ENCODE results near the gene NME7.
A peak's percentile ranks its signal among the peaks of the same experiment; 100 is the strongest.
"Not testable (repeated sequence)": the region's sequence is repeated elsewhere in the genome, so short reads cannot be mapped to it uniquely, and the experiment has no call there.

NME7 gene, protein sequence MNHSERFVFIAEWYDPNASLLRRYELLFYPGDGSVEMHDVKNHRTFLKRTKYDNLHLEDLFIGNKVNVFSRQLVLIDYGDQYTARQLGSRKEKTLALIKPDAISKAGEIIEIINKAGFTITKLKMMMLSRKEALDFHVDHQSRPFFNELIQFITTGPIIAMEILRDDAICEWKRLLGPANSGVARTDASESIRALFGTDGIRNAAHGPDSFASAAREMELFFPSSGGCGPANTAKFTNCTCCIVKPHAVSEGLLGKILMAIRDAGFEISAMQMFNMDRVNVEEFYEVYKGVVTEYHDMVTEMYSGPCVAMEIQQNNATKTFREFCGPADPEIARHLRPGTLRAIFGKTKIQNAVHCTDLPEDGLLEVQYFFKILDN

DNA sequence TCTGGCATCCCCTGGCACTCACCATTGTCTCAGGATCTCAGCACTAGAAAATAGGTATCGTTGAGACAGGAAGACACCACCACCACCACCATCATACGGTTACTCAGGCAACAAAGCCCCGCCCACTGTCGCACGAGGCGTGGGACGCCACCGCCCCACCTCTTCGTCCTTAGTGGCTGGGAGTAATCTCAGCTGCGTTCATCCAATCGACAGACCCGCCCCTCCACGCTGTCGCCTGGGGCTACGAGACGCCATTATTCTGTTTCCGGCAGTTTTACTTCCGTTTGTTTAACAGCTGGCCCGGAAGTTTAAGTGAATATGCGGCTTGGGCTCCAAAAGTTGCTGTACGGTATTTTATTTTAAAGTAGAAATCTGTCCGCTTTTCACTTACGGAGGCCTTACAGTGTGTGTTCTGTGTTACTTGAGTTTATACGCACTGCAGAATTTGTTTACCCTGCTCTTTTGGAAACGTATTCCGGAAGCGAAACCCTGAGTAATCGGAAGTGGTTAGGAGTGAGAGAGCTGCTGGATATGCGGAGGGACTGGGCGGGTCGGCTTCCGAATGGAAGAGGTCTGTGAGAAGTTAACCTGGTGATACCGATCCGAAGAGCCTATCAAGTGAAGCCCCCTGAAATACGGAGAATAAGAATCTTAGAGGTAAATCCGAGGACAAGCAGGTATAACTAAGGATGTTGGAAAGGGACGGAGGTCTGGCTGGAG is at the start of gene NME7, which contains the start of gene BLZF1:
Gene NME7, minus strand, starts transcription at position 112 of the 720 bp plus-strand sequence. Its CDS starts 87 bp downstream, at position 25.
Gene BLZF1, plus strand, starts transcription at position 510 of the 720 bp plus-strand sequence. CDS start 1,328 bp downstream, outside the sequence.
- DNase-seq (ENCODE audit: low read depth, low spot score) = peak; percentile 82

DNA sequence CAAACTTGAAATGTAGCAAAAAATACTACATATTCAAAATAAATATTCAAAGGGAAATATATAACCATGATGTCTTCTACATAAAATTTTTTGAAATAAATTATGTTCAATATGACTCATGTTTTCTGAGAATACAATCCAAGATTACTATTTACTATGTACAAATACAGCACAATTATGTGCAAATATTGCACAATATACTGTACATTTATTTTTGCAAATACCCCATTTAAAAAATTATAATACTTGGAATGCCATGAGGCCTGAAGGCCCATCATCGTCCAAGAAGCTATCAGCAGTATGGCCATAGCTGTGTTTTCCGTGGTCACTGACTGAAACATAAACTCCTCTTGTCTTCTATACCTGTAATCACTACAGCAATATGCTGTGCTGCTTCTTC is 47.4 kb upstream of the NME7 start:
- DNase-seq (ENCODE audit: low read depth, low spot score) = no peak

DNA sequence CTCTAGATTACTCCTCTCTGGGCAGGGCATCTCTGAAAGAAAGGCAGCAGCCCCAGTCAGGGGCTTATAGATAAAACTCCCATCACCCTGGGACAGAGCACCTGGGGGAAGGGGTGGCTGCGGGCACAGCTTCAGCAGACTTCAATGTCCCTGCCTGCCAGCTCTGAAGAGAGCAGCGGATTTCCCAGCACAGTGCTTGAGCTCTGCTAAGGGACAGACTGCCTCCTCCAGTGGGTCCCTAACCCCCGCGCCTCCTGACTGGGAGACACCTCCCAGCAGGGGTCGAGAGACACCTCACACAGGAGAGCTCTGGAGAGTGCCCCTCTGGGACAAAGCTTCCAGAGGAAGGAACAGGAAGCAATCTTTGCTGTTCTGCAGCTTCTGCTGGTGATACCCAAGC is 40.7 kb upstream of the NME7 start:
- not testable (repeated sequence) for DNase-seq (ENCODE audit: low read depth, low spot score)

DNA sequence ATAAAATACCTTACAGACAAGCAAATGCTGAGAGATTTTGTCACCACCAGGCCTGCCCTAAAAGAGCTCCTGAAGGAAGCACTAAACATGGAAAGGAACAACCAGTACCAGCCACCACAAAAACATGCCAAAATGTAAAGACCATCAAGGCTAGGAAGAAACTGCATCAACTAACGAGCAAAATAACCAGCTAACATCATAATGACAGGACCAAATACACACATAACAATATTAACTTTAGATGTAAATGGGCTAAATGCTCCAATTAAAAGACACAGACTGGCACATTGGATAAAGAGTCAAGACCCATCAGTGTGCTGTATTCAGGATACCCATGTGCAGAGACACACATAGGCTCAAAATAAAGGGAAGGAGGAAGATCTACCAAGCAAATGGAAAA is 35.0 kb upstream of the NME7 start:
- DNase-seq (ENCODE audit: low read depth, low spot score) = not testable (repeated sequence)

DNA sequence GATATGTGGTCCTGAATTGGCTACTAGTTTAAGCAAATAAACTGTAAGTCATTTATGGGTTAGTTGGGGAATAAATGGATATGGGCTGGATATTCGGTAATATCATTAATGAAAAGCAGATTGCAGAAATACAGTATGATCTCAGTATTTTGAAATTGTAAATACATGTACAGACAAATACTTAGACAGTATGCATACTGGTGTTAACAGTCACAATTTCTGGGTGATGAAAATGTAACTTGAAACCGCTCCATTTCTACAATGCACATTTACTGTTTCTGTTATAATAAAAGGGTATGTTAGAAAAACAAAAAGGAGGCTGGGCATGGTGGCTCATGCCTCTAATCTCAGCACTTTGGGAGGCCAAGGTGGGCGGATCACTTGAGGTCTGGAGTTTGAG is 28.4 kb upstream of the NME7 start:
- DNase-seq (ENCODE audit: low read depth, low spot score) = no peak

DNA sequence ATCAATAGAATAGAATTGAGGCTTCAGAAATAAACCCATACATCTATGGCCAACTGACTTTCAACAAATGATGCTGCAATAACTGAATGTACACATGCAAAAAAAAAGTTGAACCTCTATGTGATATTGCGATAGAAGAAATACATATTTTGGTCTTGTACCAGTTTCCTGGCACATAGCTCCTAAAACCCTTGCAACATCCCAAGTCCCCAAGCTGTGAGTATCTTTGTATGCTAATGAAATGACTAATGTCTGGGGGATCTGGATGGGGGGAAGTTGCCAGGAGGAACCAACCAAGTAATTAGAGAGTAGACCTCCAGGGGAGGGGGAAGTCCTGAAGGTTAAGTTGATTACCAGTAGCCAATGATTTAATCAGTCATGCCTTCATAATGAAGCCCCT is 24.8 kb upstream of the NME7 start:
- DNase-seq (ENCODE audit: low read depth, low spot score) = no peak

DNA sequence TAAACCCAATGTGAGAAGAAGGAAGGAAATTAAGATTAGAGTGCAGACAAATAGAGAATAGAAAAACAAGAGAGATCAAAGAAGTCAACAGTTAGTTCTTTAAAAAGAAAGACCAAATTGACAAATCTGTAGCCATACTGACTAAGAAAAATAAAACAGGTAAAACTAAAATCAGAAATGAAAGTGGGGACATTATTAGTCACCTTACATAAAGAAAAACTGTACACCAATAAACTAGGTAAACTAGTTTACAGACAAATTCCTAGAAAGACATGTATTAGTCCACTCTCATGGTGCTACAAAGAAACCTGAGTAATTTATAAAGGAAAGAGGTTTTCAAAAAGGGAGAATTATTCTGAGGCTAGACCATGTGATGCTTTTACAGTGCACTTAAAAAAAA is 22.7 kb upstream of the NME7 start:
- no peak for DNase-seq (ENCODE audit: low read depth, low spot score)

DNA sequence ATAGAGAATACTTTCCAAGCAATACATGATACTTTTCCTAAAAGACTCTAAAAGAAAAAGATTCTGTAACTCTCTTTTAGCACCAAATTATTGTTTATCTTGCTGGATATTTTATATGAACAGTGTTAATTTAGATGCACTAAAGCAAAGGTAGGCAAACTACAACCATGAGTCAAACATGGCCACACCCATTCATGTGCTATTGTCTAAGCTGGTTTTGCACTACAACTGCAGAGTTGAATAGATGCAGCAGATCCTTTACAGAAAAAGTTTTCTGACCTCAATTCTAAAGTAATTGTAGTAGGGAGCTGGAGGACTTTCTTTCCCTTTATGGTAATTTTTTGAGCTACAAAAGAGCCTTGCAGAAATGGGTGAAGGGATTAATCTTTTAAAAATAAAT is 19.8 kb upstream of the NME7 start:
- no peak for DNase-seq (ENCODE audit: low read depth, low spot score)

DNA sequence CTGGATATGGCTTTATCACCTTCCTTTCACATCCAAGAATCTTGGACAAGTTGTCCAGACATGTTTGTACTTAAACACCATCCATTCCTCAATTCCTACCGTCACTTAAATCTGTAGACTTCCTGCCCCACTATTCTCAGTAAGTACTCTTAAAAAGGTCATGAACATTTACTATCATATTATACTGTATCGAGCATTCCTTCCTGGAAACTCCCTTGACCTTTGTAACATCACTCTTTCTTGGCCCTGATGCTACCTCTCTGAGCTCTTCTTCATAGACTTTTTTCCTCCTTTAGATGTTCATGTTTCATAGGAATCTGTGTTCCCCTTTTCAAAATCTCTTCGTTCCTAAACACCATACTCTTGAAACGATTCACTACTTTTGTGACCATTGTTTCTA is 15.9 kb upstream of the NME7 start:
- DNase-seq (ENCODE audit: low read depth, low spot score) = no peak

DNA sequence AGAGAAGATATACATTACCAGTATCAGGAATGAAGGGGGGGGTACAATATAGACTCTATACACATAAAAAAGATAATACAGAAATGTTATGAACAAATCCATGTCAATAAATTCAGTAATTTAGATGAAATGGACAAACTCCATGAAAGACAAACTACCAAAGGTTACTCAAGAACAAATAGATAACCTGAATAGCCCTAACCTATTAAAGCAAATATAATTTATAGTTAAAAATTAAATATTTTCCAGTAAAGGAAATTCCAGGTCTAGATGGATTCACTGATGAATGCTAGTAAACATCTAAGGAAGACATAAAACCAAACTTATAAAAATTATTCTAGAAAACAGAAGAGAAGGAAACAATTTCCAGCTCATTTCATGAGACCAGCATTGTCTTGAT is 13.6 kb upstream of the NME7 start:
- no peak for DNase-seq (ENCODE audit: low read depth, low spot score)

DNA sequence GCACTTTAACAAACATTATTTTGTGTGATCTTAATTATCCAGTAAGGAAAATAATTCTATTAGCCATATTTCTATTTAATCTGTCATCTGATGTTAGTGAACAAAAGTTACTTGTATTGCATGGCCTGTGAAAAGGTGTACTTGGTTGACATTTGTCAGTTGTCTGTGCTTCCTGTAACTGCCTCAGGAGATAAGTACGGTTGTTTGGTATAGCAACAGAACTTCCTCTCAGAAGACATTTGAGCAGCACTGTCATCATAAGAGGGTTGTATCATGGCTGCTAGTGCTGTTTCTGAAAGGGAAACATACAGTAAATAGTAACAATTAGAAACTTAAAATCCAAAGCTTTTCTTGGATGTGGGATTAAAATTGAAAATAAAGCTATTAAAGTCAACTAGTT is 3.8 kb upstream of the NME7 start:
- no peak for DNase-seq (ENCODE audit: low read depth, low spot score)

DNA sequence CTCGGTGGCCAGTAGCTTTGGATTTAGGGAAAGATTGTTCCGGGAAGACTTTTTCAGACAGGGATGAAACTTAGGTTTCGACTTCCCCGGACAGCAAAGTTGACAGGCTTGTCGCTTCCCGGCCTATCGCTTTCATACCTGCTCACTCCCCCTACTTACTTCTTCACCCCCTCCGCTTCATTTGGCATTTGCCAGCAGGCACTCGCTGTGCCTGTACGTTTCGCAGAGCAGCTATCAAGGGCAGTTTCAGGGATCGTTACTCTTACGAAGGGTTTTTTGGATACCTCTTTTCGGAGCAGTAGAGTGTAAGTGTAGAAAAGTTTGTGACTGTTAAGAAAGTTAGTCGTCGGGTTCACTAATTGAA is 791 bp upstream of the NME7 start:
- no peak for DNase-seq (ENCODE audit: low read depth, low spot score)

DNA sequence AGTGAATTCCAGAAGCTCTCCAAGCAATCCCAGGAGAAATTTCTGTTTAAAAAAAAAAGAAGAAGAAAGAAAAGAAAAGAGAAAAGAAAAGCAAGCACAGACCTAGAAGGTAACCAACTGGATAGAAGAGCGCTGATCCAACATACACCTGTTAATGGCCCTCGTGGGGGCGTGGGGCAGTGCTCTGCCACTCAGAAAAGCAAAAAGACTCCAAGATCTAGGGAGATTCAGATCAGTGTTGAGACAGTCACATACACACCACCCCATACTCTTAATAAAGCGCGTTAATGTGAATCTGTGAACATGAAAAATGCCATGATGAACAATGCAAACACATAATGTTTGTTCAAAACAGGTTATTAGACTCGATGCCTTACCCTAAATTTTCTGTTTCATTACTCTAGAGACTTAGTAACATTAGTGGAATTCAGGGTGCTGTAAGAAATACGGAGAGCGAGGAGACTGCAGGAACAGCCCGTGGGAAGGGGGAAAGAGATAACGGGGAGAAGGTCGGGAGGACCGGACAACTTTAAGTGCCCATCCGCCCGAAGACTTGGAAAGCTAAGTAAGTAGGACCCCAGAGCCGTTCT is 406 bp downstream of the NME7 start:
- DNase-seq (ENCODE audit: low read depth, low spot score) = no peak

DNA sequence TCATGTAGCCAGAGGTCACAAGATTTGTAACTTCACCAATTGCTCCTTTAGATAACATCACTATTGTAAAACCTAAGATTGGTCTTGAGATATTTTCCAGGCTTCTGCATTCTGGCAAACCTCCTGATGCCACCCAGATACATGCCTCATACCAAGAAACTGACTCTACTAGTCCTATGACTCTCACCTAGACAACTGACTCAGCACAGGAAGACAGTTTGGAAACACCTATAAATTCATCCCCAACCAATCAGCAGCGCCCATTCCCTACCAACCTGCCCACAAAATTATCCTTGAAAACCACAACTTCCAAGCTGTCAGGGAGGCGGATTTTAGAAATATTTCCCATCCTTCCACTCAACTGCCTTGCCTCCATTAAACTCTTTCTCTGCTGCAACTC is 2.6 kb downstream of the NME7 start:
- no peak for DNase-seq (ENCODE audit: low read depth, low spot score)

DNA sequence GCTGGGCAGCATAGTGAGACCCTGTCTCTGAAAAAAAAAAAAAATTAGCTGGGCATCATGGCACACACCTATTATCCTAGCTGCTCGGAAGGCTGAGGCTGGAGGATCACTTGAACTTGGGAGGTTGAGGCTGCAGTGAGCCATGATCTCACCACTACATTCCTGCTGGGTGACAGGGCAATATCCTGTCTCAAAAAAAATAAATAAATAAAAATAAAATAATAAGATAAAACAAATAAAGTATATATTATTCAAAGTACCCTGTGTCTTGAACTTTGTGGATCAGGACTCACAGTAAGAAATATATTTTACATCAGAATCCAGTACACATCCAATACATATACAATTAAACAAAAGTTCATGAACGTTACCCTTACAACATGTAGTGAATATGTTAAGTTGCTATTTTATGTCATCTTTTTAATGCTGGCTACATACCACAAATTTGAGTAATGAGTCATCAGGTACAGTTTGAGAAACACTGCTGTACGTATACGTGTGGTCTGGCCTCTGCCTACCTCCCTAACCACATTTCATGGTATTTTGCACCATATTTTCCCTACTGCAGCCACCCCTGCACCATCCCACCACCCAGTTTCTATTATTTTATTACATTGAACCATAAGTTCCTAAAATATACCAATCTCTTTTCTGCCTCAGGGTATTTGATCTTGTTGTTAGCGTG is 4.4 kb downstream of the NME7 start:
- DNase-seq (ENCODE audit: low read depth, low spot score) = no peak

DNA sequence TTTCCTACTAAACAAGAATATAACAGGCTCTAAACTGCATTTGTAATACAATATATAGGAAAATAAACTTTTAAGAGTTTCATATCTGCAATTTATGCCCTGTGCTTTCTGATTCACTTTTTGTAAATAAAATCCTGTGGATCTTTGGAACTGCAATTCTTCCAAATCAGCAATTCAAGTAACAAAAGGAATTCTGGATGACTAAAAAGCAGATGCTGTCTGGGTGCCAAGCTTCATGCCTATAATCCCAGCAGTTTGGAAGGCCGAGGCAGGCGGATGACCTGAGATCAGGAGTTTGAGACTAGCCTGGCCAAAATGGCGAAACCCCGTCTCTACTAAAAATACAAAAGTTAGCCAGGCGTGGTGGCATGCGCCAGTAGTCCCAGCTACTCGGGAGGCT is 6.3 kb downstream of the NME7 start:
- DNase-seq (ENCODE audit: low read depth, low spot score) = no peak

DNA sequence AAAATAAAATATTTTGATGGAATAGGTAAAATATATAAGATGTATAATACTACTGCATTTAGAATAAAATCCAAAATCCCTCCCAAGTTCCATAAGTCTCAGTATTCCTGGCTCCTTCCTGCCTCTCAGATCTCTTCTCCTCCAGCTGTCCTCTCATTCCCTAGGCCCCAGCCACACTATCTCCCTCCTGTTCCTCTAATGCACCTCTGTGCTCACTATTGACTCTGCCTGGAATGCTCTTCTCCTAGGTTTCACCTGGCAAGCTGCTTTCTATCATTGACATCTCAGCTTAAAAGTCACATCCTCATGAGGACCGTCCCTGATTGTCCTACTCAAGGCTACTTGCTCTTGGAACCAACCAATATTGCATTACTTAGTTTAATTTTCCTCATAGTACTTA is 7.2 kb downstream of the NME7 start:
- no peak for DNase-seq (ENCODE audit: low read depth, low spot score)

DNA sequence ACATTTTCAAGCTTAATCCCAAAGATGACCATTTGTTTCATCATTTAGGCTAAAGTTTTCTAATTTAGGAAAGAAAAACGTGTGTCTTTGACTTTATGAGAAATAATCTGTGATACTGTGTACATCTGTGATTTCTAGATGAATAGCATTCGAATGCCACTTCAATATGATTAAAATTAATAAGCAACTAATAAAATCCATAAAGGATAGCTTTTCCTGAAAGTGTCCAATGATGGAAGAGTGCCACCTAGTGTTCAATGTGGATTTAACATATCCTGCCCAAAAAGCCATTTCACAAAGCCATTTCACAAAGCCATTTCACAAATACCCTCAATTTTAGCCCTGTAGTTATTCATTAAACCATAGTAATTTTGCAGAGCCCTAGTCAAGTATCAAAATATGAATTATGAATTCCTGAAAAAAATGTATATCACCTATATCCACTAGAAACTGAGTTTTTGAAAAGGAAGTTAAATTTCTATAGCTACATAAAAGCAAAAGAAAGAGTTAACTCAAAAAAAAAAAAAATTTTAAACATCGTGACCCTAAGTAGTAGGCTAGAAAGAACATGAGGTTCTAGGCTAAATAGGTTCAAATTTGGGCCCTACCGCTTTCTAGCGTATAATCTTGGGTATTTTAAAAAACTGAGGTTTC is 19.1 kb downstream of the NME7 start:
- no peak for DNase-seq (ENCODE audit: low read depth, low spot score)

DNA sequence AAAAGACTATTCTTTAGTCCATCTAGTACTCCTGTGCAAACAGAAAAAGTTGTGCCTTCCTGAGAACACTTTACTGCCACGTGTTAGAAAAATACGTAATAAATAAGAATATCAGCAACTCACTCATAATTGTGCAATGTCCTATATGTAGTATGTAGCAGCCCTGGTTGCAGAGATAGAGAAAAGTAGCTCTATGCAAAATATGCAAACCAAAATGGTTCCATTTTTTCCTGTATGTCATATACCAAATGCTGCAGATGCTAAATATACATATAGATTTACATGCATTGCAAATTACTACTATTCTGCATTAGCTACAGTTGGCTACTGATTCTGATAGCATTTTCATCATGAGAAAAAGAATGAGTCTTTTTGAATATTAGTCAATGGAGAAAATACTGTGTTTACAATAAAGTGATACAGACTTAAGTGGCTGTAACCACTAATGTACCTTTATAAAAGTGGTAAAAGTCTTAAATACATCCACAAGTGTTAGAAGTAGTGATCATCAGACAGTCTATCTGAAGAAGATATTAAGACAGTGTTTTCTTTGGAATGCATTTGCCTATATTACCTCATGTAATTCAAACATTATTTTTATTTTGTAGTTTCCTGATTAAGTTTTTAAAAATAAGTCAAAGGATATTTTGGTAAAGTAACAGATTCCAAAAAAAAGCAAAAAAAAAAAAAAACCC is 19.8 kb downstream of the NME7 start:
- no peak for DNase-seq (ENCODE audit: low read depth, low spot score)

DNA sequence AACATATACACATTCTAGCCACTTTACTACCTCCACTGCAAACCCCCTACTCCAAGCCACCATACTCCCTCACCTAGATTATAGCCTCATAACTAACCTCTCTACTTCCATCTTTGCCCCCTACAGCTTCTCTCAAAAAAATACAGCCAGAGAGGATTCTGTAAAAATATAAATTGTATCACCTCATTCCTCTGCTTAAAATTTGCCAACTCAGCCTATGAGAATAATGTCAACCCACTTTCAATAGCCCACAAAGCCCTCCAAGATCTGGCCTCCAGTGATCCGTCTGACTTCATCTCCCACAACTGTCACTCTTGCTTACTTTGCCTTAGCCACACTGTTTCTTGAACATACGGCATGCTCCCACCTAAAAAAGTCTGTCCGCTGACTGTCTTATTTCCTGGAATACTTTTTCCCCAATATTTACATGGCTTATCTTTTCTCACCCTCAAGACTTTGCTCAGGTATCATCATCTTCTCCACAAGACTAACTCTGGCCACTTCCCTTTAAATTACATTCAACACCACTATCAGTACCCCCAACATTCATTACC is 21.5 kb downstream of the NME7 start:
- no peak for DNase-seq (ENCODE audit: low read depth, low spot score)

DNA sequence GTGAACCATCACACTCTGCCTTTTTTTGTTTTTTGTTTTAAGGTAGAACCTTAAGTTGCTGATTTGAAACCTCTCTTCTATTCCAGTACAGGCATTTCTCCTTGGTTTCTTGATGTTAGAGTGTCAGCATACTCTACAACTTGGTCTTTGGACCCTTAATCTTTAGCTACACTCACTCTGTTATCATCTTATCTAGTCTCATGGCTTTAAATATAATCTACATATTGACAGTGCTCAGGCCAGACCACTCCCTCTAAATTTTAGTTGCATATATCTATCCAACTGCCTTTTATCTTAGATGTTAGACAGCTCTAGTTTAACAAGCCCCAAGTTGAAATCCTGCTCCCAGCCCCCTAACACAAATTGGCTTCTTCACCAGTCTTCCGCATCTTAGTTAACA is 22.1 kb downstream of the NME7 start:
- DNase-seq (ENCODE audit: low read depth, low spot score) = no peak
